Ureter (tissue), 1 donor: ENCODE data around the gene PCOLCE2. TPM values are rescaled to one million over a fixed set of nuclear protein-coding genes. Genes with fewer than 3 reads are reported as not detected.

Experiments
- DNase-seq: peaks from one replicate; pipeline ENCODE4 v3.0.0-alpha.2; 2020; ENCODE audit warnings: low spot score
- total RNA-seq: library from RNA; stranded (reverse); gene quantifications from one replicate; pipeline ENCODE4 v1.2.4, GENCODE V29; 2023
- donor health status: DM: yes; HTN: yes; CAD: no.

Gene PCOLCE2
- total RNA-seq = 14.3 TPM

GRCh38 chr3:142888481-142889211 is at the start of gene PCOLCE2:
PCOLCE2 (minus strand) TSS chr3:142889083; CDS start chr3:142888896, 187 bp downstream.
- no peak for DNase-seq

- no peak for DNase-seq
Measured at GRCh38 chr3:142935963-142936362, 47.1 kb upstream of the PCOLCE2 start.

- no peak for DNase-seq
Measured at GRCh38 chr3:142934887-142935269, 46.0 kb upstream of the PCOLCE2 start.

GRCh38 chr3:142934128-142934886 is 45.4 kb upstream of the PCOLCE2 start:
- no peak for DNase-seq

- DNase-seq = no peak
Measured at GRCh38 chr3:142931222-142931621, 42.3 kb upstream of the PCOLCE2 start.

GRCh38 chr3:142930463-142930862 is 41.6 kb upstream of the PCOLCE2 start:
- DNase-seq = no peak

GRCh38 chr3:142929890-142930289 is 41.0 kb upstream of the PCOLCE2 start:
- DNase-seq = no peak

- no peak for DNase-seq
Measured at GRCh38 chr3:142929109-142929508, 40.2 kb upstream of the PCOLCE2 start.

- DNase-seq = no peak
Measured at GRCh38 chr3:142926368-142926944, 37.6 kb upstream of the PCOLCE2 start.

- DNase-seq = no peak
Measured at GRCh38 chr3:142925140-142925539, 36.3 kb upstream of the PCOLCE2 start.

- no peak for DNase-seq
Measured at GRCh38 chr3:142923694-142924093, 34.8 kb upstream of the PCOLCE2 start.

GRCh38 chr3:142916605-142917004 is 27.7 kb upstream of the PCOLCE2 start:
- no peak for DNase-seq

- DNase-seq = no peak
Measured at GRCh38 chr3:142915636-142916035, 26.8 kb upstream of the PCOLCE2 start.

- no peak for DNase-seq
Measured at GRCh38 chr3:142914286-142914811, 25.5 kb upstream of the PCOLCE2 start.

- DNase-seq = no peak
Measured at GRCh38 chr3:142913432-142913831, 24.5 kb upstream of the PCOLCE2 start.

GRCh38 chr3:142912402-142913172 is 23.7 kb upstream of the PCOLCE2 start:
- no peak for DNase-seq

GRCh38 chr3:142910280-142910679 is 21.4 kb upstream of the PCOLCE2 start:
- no peak for DNase-seq

GRCh38 chr3:142909282-142909681 is 20.4 kb upstream of the PCOLCE2 start:
- no peak for DNase-seq

- DNase-seq = no peak
Measured at GRCh38 chr3:142907996-142908395, 19.1 kb upstream of the PCOLCE2 start.

- DNase-seq = no peak
Measured at GRCh38 chr3:142904639-142905436, 16.0 kb upstream of the PCOLCE2 start.

GRCh38 chr3:142902356-142902755 is 13.5 kb upstream of the PCOLCE2 start:
- no peak for DNase-seq
